ENCODE results near the gene SUGCT. TPM values are rescaled to one million over a fixed set of nuclear protein-coding genes. Genes with fewer than 3 reads are reported as not detected.

SUGCT gene
- total RNA-seq, 1 experiment from 2014 or later, result 1.6 TPM

GRCh38 chr7:40220421-40220911 is 85.7 kb downstream of the SUGCT start:
- no peak overlapping the region for H3K4me3 Mint-ChIP-seq (ENCODE audit: low read depth, unreplicated experiment)
- no peaks in the 10 kb centered on the region for H3K27me3 Mint-ChIP-seq (ENCODE audit: unreplicated experiment)
- intact Hi-C loops (cut with micrococcal nuclease; ENCODE audit: unreplicated experiment), result no loop called here
- CTCF ChIA-PET, result interaction anchor here (0.6 to 0.7 kb wide), 2 partner anchors 29 to 57 kb away, joined by 3 read pairs; no protein-coding TSS in a partner anchor
- no peaks in the 10 kb centered on the region for H3K9me3 Mint-ChIP-seq (ENCODE audit: low read depth, unreplicated experiment)
- peaks cover 18% of the 10 kb centered on the region for H3K4me1 Mint-ChIP-seq (ENCODE audit: low read depth, unreplicated experiment)
- no peak for TF ChIP-seq CTCF (IDR thresholded peaks at IDR 0.05; ENCODE audit: unreplicated experiment)
- H3K36me3 Mint-ChIP-seq (ENCODE audit: insufficient read depth, unreplicated experiment), result peaks cover 5% of the 10 kb centered on the region
- DNase-seq, result no peak
- no peak overlapping the region for H3K27ac Mint-ChIP-seq (ENCODE audit: unreplicated experiment)
- BruUV-seq (replicated peaks), result no TSS peak

- H3K27ac Mint-ChIP-seq (ENCODE audit: unreplicated experiment), result no peak overlapping the region
- H3K4me3 Mint-ChIP-seq (ENCODE audit: low read depth, unreplicated experiment), result no peak overlapping the region
- no TSS peak for BruUV-seq (replicated peaks)
- no peak for DNase-seq
- H3K4me1 Mint-ChIP-seq (ENCODE audit: low read depth, unreplicated experiment), result peaks cover 18% of the 10 kb centered on the region
- no peaks in the 10 kb centered on the region for H3K9me3 Mint-ChIP-seq (ENCODE audit: low read depth, unreplicated experiment)
- H3K27me3 Mint-ChIP-seq (ENCODE audit: unreplicated experiment), result no peaks in the 10 kb centered on the region
- intact Hi-C loops (cut with micrococcal nuclease; ENCODE audit: unreplicated experiment), result no loop called here
- H3K36me3 Mint-ChIP-seq (ENCODE audit: insufficient read depth, unreplicated experiment), result peaks cover 5% of the 10 kb centered on the region
- TF ChIP-seq CTCF (IDR thresholded peaks at IDR 0.05; ENCODE audit: unreplicated experiment), result no peak
- CTCF ChIA-PET, result interaction anchor here (0.7 kb wide), 1 partner anchor 961 kb away, joined by 3 read pairs; no protein-coding TSS in a partner anchor
Observed at GRCh38 chr7:40221836-40222235, 87.0 kb downstream of the SUGCT start.

GRCh38 chr7:40223451-40224127 is 88.8 kb downstream of the SUGCT start:
- no TSS peak for BruUV-seq (replicated peaks)

GRCh38 chr7:40230101-40230500 is 95.3 kb downstream of the SUGCT start:
- no TSS peak for BruUV-seq (replicated peaks)
- H3K27me3 Mint-ChIP-seq (ENCODE audit: unreplicated experiment), result no peaks in the 10 kb centered on the region
- H3K27ac Mint-ChIP-seq (ENCODE audit: unreplicated experiment), result no peak overlapping the region
- H3K4me3 Mint-ChIP-seq (ENCODE audit: low read depth, unreplicated experiment), result no peak overlapping the region
- H3K4me1 Mint-ChIP-seq (ENCODE audit: low read depth, unreplicated experiment), result peaks cover 9% of the 10 kb centered on the region
- TF ChIP-seq CTCF (IDR thresholded peaks at IDR 0.05; ENCODE audit: unreplicated experiment), result no peak
- no peaks in the 10 kb centered on the region for H3K9me3 Mint-ChIP-seq (ENCODE audit: low read depth, unreplicated experiment)
- no peak for DNase-seq
- CTCF ChIA-PET, result interaction anchor here (0.8 kb wide), 1 partner anchor 44 kb away, joined by 3 read pairs; no protein-coding TSS in a partner anchor
- no peaks in the 10 kb centered on the region for H3K36me3 Mint-ChIP-seq (ENCODE audit: insufficient read depth, unreplicated experiment)
- intact Hi-C loops (cut with micrococcal nuclease; ENCODE audit: unreplicated experiment), result loop anchor here (5.0 to 10.0 kb wide), 4 partner anchors 97 to 1715 kb away; no protein-coding TSS in a partner anchor

More at GRCh38 chr7:40223451-40224127, 88.8 kb downstream of the SUGCT start:
- TF ChIP-seq CTCF (IDR thresholded peaks at IDR 0.05; ENCODE audit: unreplicated experiment), result no peak
- no peak overlapping the region for H3K27ac Mint-ChIP-seq (ENCODE audit: unreplicated experiment)
- no peaks in the 10 kb centered on the region for H3K27me3 Mint-ChIP-seq (ENCODE audit: unreplicated experiment)
- no peak overlapping the region for H3K4me3 Mint-ChIP-seq (ENCODE audit: low read depth, unreplicated experiment)
- peaks cover 18% of the 10 kb centered on the region for H3K4me1 Mint-ChIP-seq (ENCODE audit: low read depth, unreplicated experiment)
- no peak for DNase-seq
- peaks cover 5% of the 10 kb centered on the region for H3K36me3 Mint-ChIP-seq (ENCODE audit: insufficient read depth, unreplicated experiment)
- no peaks in the 10 kb centered on the region for H3K9me3 Mint-ChIP-seq (ENCODE audit: low read depth, unreplicated experiment)
- intact Hi-C loops (cut with micrococcal nuclease; ENCODE audit: unreplicated experiment), result no loop called here
- CTCF ChIA-PET, result interaction anchor here (0.7 kb wide), 1 partner anchor 176 kb away, joined by 4 read pairs; no protein-coding TSS in a partner anchor

Data from Calu3 (cell line).